Activated naive CD8-positive, alpha-beta T cell treated with anti-CD3 and anti-CD28 coated beads, Interleukin-2, amount 10 ng/mL, durations not matched to agents 7 days and 5 days (primary cell): ENCODE data around the gene RBL1. TPM values are rescaled to one million over a fixed set of nuclear protein-coding genes. Genes with fewer than 3 reads are reported as not detected.
A peak's percentile ranks its signal among the peaks of the same experiment; 100 is the strongest.
"Not testable (repeated sequence)": the region's sequence is repeated elsewhere in the genome, so short reads cannot be mapped to it uniquely, and the experiment has no call there.

Source experiments
- ATAC-seq: fragments of 150-1000 bp; cut with Tn5 transposase; one replicate; pipeline ENCODE4 v1.10.0; 2021; ENCODE audit warnings: low read depth, moderate library complexity
- POLR2A ChIA-PET: fragments of 350-600 bp; sonication (Branson Sonifier 250); formaldehyde crosslinking; loops from one replicate; lab custom pipeline; 2021; ENCODE audit warnings: antibody characterized with exemption; lab: Charles Lee
- DNase-seq: peaks from one replicate; pipeline ENCODE4 v3.0.0; 2021
- H3K27ac Mint-ChIP-seq: one replicate; pipeline ENCODE4 v1.8.0; 2022; ENCODE audit warnings: mild to moderate bottlenecking, mixed read lengths
- H3K27me3 Mint-ChIP-seq: one replicate; pipeline ENCODE4 v1.8.0; 2022; ENCODE audit warnings: mild to moderate bottlenecking, moderate library complexity, mixed read lengths
- H3K36me3 Mint-ChIP-seq: one replicate; pipeline ENCODE4 v1.8.0; 2021; ENCODE audit warnings: mild to moderate bottlenecking, mixed read lengths
- H3K4me1 Mint-ChIP-seq: one replicate; pipeline ENCODE4 v1.8.0; 2021; ENCODE audit warnings: mixed read lengths
- H3K4me3 Mint-ChIP-seq: one replicate; pipeline ENCODE4 v1.8.0; 2022; ENCODE audit warnings: mild to moderate bottlenecking, moderate library complexity, mixed read lengths
- H3K9me3 Mint-ChIP-seq: one replicate; pipeline ENCODE4 v1.8.0; 2021; ENCODE audit warnings: mixed read lengths
- total RNA-seq, 2 experiments: library from RNA; stranded (reverse); gene quantifications; one replicate each; pipeline ENCODE4 v1.2.3, GENCODE V29; 2021

RBL1 gene
- total RNA-seq, 2 experiments from 2014 or later = 46.8 to 49.4 TPM

DNA sequence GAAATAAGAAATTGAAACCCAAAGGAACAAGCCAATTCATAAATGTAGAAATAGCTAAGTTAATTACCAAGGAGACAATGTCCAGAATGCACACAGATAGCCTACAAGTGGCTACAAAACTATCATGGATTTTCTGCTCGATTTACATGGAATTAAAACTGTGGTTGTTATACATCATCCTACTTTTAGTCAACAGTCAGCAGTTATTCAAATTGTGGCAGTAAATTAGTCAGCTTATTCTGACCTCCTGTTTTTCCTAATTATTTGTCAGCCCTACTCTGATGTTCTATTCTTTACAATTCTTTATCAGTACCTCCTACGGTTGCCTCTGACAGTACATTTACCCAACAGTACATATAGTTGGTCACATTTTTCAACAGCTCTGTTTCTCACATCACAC is 29.6 kb downstream of the RBL1 start:
- Mint-ChIP-seq H3K4me3 (no peak overlapping the region), H3K36me3 (peaks cover 31% of the 10 kb centered on the region), H3K4me1 (peaks cover 2% of the 10 kb centered on the region), H3K27ac (no peak overlapping the region), H3K9me3 (no peaks in the 10 kb centered on the region), H3K27me3 (no peaks in the 10 kb centered on the region)
- POLR2A ChIA-PET = interaction anchor here (1.1 kb wide), 1 partner anchor 29 kb away, joined by 3 read pairs; the partner anchor contains the start of gene RBL1
- DNase-seq = no peak
- ATAC-seq = no peak

- DNase-seq (no peak), ATAC-seq (no peak)
- H3K9me3 Mint-ChIP-seq = no peaks in the 10 kb centered on the region
- H3K27me3 Mint-ChIP-seq = no peaks in the 10 kb centered on the region
- no peak overlapping the region for H3K27ac Mint-ChIP-seq
- H3K4me3 Mint-ChIP-seq = no peak overlapping the region
- POLR2A ChIA-PET = no interaction called here
- H3K36me3 Mint-ChIP-seq = peaks cover 62% of the 10 kb centered on the region
- H3K4me1 Mint-ChIP-seq = peaks cover 2% of the 10 kb centered on the region
These were observed 40.5 kb downstream of the RBL1 start for GRCh38 chr20:37055276-37055675.

DNA sequence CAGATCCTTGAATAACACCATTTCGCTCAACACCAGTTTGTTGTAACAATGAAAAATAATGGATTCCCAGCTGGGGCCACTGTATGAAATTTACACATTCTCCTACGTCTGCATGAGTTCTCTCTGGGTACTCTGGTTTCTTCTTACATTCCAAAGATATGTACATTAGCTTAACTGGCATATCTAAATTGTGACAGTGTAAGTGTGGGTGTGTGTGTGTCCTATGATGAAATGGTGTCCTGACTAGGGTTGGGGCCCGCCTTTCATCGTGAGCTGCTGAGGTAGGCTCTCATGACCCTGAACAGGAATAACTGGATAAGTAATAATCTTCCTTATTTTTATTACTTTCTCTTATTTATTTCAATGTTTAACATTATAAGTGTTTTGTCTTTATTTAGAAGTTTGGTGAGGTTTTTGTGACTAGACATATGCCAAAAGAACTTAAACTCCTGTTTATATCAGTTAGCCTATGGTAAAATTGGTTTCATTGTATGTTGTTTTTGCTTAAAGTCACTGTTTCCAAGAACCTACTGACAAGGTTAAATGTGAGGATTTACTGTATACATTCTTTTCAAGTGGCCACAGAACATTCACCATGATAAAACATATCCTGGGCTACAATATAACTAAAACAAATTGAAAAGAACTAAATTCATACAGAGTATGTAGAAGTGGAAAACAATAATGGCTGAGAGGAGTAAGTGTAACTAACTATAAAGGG is 42.4 kb downstream of the RBL1 start:
- no peak overlapping the region for H3K4me3 Mint-ChIP-seq
- peak overlapping the region; percentile 22 for H3K27ac Mint-ChIP-seq
- no peaks in the 10 kb centered on the region for H3K9me3 Mint-ChIP-seq
- peaks cover 3% of the 10 kb centered on the region for H3K4me1 Mint-ChIP-seq
- H3K27me3 Mint-ChIP-seq = no peaks in the 10 kb centered on the region
- DNase-seq = no peak
- POLR2A ChIA-PET = interaction anchor here (1.3 kb wide), 1 partner anchor 42 kb away, joined by 4 read pairs; no protein-coding TSS in a partner anchor
- H3K36me3 Mint-ChIP-seq = peaks cover 62% of the 10 kb centered on the region
- ATAC-seq = no peak

GRCh38 chr20:37042986-37043972 is 52.5 kb downstream of the RBL1 start:
- Mint-ChIP-seq H3K9me3 (peaks cover 5% of the 10 kb centered on the region), H3K27me3 (no peaks in the 10 kb centered on the region), H3K27ac (peak overlapping the region; percentile 99), H3K36me3 (peaks cover 60% of the 10 kb centered on the region), H3K4me3 (peak overlapping the region; percentile 88), H3K4me1 (peaks cover 34% of the 10 kb centered on the region)
- DNase-seq (peak; percentile 57), ATAC-seq (peak; percentile 84)
- POLR2A ChIA-PET = interaction anchor here (0.6 to 2.2 kb wide), 18 partner anchors 16 to 270 kb away, joined by 3 to 32 read pairs (median 4); partner anchors contain the start of genes DSN1 and RBL1

DNA sequence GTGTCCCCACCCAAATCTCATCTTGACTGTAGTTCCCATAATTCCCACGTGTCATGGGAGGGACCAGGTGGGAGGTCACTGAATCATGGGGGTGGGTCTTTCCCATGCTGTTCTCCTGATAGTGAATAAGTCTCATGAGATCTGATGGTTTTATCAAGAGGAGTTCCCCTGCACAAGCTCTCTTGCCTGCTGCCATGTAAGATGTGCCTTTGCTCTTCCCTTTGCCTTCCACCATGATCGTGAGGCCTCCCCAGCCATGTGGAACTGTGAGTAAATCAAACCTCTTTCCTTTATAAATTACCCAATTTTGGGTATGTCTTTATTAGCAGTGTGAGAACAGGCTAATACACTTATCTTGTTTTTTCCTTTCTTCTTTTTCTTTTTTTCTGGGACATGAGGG is 56.4 kb downstream of the RBL1 start:
- not testable (repeated sequence) for H3K27ac Mint-ChIP-seq, H3K4me3 Mint-ChIP-seq, DNase-seq, ATAC-seq, H3K9me3 Mint-ChIP-seq, H3K27me3 Mint-ChIP-seq
- H3K36me3 Mint-ChIP-seq = peaks cover 57% of the 10 kb centered on the region
- POLR2A ChIA-PET = interaction anchor here (1.0 to 2.1 kb wide), 2 partner anchors 19 to 56 kb away, joined by 3 to 5 read pairs; no protein-coding TSS in a partner anchor
- peaks cover 27% of the 10 kb centered on the region for H3K4me1 Mint-ChIP-seq

DNA sequence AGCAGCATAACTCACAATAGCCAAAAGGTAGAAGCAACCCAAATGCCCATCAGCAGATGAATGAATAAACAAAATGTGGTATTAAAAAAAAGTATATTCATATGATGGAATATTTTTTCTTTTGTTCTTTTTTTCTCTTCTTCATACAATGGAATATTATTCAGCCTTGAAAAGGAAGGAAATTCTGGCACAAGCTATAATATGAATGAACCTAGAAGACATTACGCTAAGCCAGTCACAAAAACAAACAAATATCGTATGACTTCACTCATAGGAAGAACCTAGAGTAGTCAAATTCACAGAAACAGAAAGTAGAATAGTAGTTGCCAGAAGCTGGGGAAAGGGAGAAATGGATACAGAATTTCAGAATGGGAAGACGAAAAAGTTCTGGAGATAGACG is 63.7 kb downstream of the RBL1 start:
- H3K27ac Mint-ChIP-seq = no peak overlapping the region

GRCh38 chr20:37020636-37021035 is 75.2 kb downstream of the RBL1 start:
- Mint-ChIP-seq H3K36me3 (peaks cover 47% of the 10 kb centered on the region), H3K4me1 (peaks cover 10% of the 10 kb centered on the region), H3K9me3 (no peaks in the 10 kb centered on the region), H3K4me3 (no peak overlapping the region), H3K27ac (no peak overlapping the region), H3K27me3 (no peaks in the 10 kb centered on the region)
- DNase-seq (no peak), ATAC-seq (no peak)
- POLR2A ChIA-PET = no interaction called here

More for the DNA sequence above, 63.7 kb downstream of the RBL1 start:
- DNase-seq (no peak), ATAC-seq (no peak)
- H3K4me1 Mint-ChIP-seq = peaks cover 5% of the 10 kb centered on the region
- H3K4me3 Mint-ChIP-seq = no peak overlapping the region
- H3K27me3 Mint-ChIP-seq = no peaks in the 10 kb centered on the region
- POLR2A ChIA-PET = interaction anchor here (1.1 kb wide), 1 partner anchor 63 kb away, joined by 4 read pairs; no protein-coding TSS in a partner anchor
- H3K36me3 Mint-ChIP-seq = peaks cover 51% of the 10 kb centered on the region
- H3K9me3 Mint-ChIP-seq = no peaks in the 10 kb centered on the region

GRCh38 chr20:37012631-37013030 is 83.2 kb downstream of the RBL1 start:
- H3K4me3 Mint-ChIP-seq, DNase-seq, H3K27me3 Mint-ChIP-seq, ATAC-seq, POLR2A ChIA-PET, H3K9me3 Mint-ChIP-seq, H3K27ac Mint-ChIP-seq: not testable (repeated sequence)
- H3K4me1 Mint-ChIP-seq = peaks cover 28% of the 10 kb centered on the region
- peaks cover 37% of the 10 kb centered on the region for H3K36me3 Mint-ChIP-seq

- not testable (repeated sequence) for H3K27me3 Mint-ChIP-seq, H3K9me3 Mint-ChIP-seq, DNase-seq, ATAC-seq, H3K4me3 Mint-ChIP-seq
- POLR2A ChIA-PET = interaction anchor here (1.1 kb wide), 1 partner anchor 32 kb away, joined by 3 read pairs; no protein-coding TSS in a partner anchor
- H3K27ac Mint-ChIP-seq = peak overlapping the region; percentile 75
- peaks cover 32% of the 10 kb centered on the region for H3K36me3 Mint-ChIP-seq
- peaks cover 29% of the 10 kb centered on the region for H3K4me1 Mint-ChIP-seq
These were observed 83.9 kb downstream of the RBL1 start for GRCh38 chr20:37011858-37012257.

- Mint-ChIP-seq H3K9me3 (no peaks in the 10 kb centered on the region), H3K27ac (no peak overlapping the region), H3K27me3 (no peaks in the 10 kb centered on the region), H3K36me3 (peaks cover 28% of the 10 kb centered on the region), H3K4me1 (peaks cover 24% of the 10 kb centered on the region), H3K4me3 (no peak overlapping the region)
- POLR2A ChIA-PET = interaction anchor here (0.6 to 1.1 kb wide), 3 partner anchors 32 to 1617 kb away, joined by 3 to 6 read pairs (median 5); no protein-coding TSS in a partner anchor
- no peak for DNase-seq
- ATAC-seq = no peak
These were observed 84.7 kb downstream of the RBL1 start for GRCh38 chr20:37011147-37011546.

- no peak for DNase-seq
- Mint-ChIP-seq H3K4me3 (no peak overlapping the region), H3K27ac (peak overlapping the region; percentile 72), H3K27me3 (no peaks in the 10 kb centered on the region), H3K4me1 (peaks cover 25% of the 10 kb centered on the region), H3K36me3 (peaks cover 28% of the 10 kb centered on the region), H3K9me3 (no peaks in the 10 kb centered on the region)
- peak; percentile 94 for ATAC-seq
- POLR2A ChIA-PET = interaction anchor here (0.6 to 1.3 kb wide), 6 partner anchors 36 to 184 kb away, joined by 3 to 6 read pairs (median 5); partner anchors contain the start of genes MROH8 and RPN2
These were observed 87.7 kb downstream of the RBL1 start for GRCh38 chr20:37007898-37008649.
